IPS DF 6.9 (cell line): Measurements from ENCODE around the gene ONECUT3.
A peak's percentile ranks its signal among the peaks of the same experiment; 100 is the strongest.

Experiments used
- DNase-seq: peaks from one replicate; pipeline ENCODE4 v3.0.0-alpha.2; 2013; ENCODE audit warnings: low read depth, low spot score
- H3K27ac ChIP-seq: one replicate; pipeline ENCODE4 v1.5.1; 2013; ENCODE audit warnings: low read length, control low read depth
- H3K27me3 ChIP-seq: 2 replicates; pipeline ENCODE4 v1.6.1; 2013; ENCODE audit warnings: mild to moderate bottlenecking, low read length; ENCODE audit not compliant: control insufficient read depth, insufficient read depth
- H3K36me3 ChIP-seq: 2 replicates; pipeline ENCODE4 v1.6.1; 2013; ENCODE audit warnings: low read length; ENCODE audit not compliant: control insufficient read depth, insufficient read depth
- H3K4me1 ChIP-seq: 2 replicates; pipeline ENCODE4 v1.6.1; 2013; ENCODE audit warnings: low read length; ENCODE audit not compliant: control insufficient read depth, insufficient read depth
- H3K4me3 ChIP-seq: 2 replicates; pipeline ENCODE4 v1.5.1; 2013; ENCODE audit warnings: mild to moderate bottlenecking, low read length
- H3K9me3 ChIP-seq: 2 replicates; pipeline ENCODE4 v1.6.1; 2013; ENCODE audit warnings: low read length, inconsistent platforms; ENCODE audit not compliant: control insufficient read depth, insufficient read depth
- WGBS: extraction: QIAGEN DNeasy Blood & Tissue Kit; methylation state at CpG from one replicate; pipeline ENCODE4 v1.1.7; 2013; ENCODE audit warnings: mixed read lengths, missing lambda C conversion rate; ENCODE audit not compliant: insufficient read length, insufficient coverage; 5-methylcytosine and 5-hydroxymethylcytosine counted together

Gene ONECUT3

GRCh38 chr19:1736927-1737326 lies 16.4 kb upstream of the ONECUT3 start:
- H3K27ac ChIP-seq: no peak overlapping the region
- 0 out of 2 replicates have a peak, but pooled peaks cover 1% of the 10 kb centered on the region for H3K9me3 ChIP-seq
- no peak overlapping the region for H3K4me3 ChIP-seq
- H3K4me1 ChIP-seq: no peaks in the 10 kb centered on the region
- DNase-seq: no peak
- H3K36me3 ChIP-seq: no peaks in the 10 kb centered on the region
- no CpG with 5 or more reads among the region's 22 CpGs for WGBS
- no peaks in the 10 kb centered on the region for H3K27me3 ChIP-seq

DNA sequence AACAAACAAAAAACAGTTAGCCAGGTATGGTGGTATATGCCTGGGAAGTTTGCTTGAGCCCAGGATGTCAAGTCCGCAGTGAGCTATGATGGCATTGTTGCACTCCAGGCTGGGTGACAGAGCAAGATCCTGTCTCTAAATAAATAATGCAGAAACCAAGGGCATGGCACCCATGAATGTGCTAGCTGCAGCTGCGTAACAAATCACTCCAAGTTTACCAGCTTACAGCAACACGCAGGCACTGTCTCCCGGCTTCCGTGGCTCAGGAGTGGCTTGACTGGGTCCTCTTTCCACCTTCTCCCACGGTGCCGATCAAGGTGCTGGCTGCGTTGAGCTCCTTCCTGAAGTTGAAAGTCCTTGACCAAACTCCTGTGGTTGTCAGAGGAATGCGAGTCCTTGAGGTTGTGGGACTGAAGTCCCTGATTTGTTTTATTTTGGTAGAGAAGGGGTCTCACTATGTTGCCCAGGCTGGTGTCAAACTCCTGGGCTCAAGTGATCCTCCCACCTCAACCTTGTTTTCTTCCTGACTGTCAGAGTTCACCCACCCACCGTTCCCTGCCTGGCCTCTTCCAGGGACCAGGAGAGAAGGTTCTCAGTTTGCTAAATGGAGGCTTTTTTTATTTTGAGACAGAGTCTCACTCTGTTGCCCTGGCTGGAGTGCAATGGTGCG lies 13.2 kb upstream of the ONECUT3 start:
- no peak overlapping the region for H3K4me3 ChIP-seq
- no CpG with 5 or more reads among the region's 11 CpGs for WGBS

GRCh38 chr19:1742989-1743696 lies 10.2 kb upstream of the ONECUT3 start:
- H3K36me3 ChIP-seq: no peaks in the 10 kb centered on the region
- peaks cover 22% of the 10 kb centered on the region for H3K27me3 ChIP-seq
- H3K4me3 ChIP-seq: no peak overlapping the region
- no peak for DNase-seq
- 0 out of 2 replicates have a peak, but pooled peaks cover 1% of the 10 kb centered on the region for H3K9me3 ChIP-seq
- WGBS: no CpG with 5 or more reads among the region's 34 CpGs
- peaks cover 14% of the 10 kb centered on the region; the same call in 1 of the 2 replicates for H3K4me1 ChIP-seq
- H3K27ac ChIP-seq: no peak overlapping the region

More for the DNA sequence above, 13.2 kb upstream of the ONECUT3 start:
- Histone ChIP-seq H3K27me3 (peaks cover 3% of the 10 kb centered on the region; the same call in 1 of the 2 replicates), H3K36me3 (no peaks in the 10 kb centered on the region), H3K9me3 (0 out of 2 replicates have a peak, but pooled peaks cover 1% of the 10 kb centered on the region), H3K4me1 (peaks cover 5% of the 10 kb centered on the region; the same call in 1 of the 2 replicates), H3K27ac (no peak overlapping the region)
- DNase-seq: no peak

GRCh38 chr19:1744133-1744665 lies 9.1 kb upstream of the ONECUT3 start:
- H3K9me3 ChIP-seq: 0 out of 2 replicates have a peak, but pooled peaks cover 1% of the 10 kb centered on the region
- no CpG with 5 or more reads among the region's 10 CpGs for WGBS
- peaks cover 14% of the 10 kb centered on the region; the same call in 1 of the 2 replicates for H3K4me1 ChIP-seq
- H3K36me3 ChIP-seq: no peaks in the 10 kb centered on the region
- no peak for DNase-seq
- no peak overlapping the region for H3K27ac ChIP-seq
- peaks cover 32% of the 10 kb centered on the region for H3K27me3 ChIP-seq
- H3K4me3 ChIP-seq: no peak overlapping the region

- Histone ChIP-seq H3K4me3 (peak overlapping the region; percentile 3; the same call in 1 of the 2 replicates), H3K27ac (no peak overlapping the region), H3K9me3 (0 out of 2 replicates have a peak, but pooled peaks cover under 1% of the 10 kb centered on the region), H3K4me1 (peaks cover 14% of the 10 kb centered on the region; the same call in 1 of the 2 replicates), H3K27me3 (peaks cover 40% of the 10 kb centered on the region), H3K36me3 (no peaks in the 10 kb centered on the region)
- WGBS: no CpG with 5 or more reads among the region's 19 CpGs
- DNase-seq: no peak
Measured at GRCh38 chr19:1744822-1745563, 8.3 kb upstream of the ONECUT3 start.

DNA sequence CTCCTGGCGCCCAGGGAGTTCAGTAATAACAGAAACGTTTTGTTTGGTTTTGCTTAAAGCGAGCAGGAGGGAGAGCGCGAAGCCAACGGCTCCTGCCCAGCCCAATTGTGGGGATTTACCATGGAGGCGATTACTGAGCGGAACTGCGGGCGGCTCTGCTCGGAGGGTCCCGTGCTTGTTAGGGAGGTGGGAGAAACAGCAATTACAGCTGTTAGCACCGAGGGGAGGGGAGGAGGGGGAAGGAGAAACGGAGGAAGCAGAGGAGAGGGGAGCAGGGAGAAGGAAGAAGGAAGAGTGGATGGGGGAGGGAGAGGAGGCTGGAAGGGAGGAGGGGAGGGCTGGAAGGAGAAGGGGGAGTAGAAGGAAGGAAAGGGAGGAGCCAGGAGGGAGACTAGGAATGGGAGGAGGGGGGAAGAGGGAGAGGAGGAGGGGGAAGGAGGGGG lies 7.7 kb upstream of the ONECUT3 start:
- Histone ChIP-seq H3K4me3 (peak overlapping the region; percentile 30; the same call in 1 of the 2 replicates), H3K27ac (no peak overlapping the region), H3K36me3 (no peaks in the 10 kb centered on the region), H3K27me3 (peaks cover 46% of the 10 kb centered on the region), H3K4me1 (peaks cover 14% of the 10 kb centered on the region; the same call in 1 of the 2 replicates), H3K9me3 (no peaks in the 10 kb centered on the region)
- DNase-seq: no peak
- WGBS: no CpG with 5 or more reads among the region's 14 CpGs

DNA sequence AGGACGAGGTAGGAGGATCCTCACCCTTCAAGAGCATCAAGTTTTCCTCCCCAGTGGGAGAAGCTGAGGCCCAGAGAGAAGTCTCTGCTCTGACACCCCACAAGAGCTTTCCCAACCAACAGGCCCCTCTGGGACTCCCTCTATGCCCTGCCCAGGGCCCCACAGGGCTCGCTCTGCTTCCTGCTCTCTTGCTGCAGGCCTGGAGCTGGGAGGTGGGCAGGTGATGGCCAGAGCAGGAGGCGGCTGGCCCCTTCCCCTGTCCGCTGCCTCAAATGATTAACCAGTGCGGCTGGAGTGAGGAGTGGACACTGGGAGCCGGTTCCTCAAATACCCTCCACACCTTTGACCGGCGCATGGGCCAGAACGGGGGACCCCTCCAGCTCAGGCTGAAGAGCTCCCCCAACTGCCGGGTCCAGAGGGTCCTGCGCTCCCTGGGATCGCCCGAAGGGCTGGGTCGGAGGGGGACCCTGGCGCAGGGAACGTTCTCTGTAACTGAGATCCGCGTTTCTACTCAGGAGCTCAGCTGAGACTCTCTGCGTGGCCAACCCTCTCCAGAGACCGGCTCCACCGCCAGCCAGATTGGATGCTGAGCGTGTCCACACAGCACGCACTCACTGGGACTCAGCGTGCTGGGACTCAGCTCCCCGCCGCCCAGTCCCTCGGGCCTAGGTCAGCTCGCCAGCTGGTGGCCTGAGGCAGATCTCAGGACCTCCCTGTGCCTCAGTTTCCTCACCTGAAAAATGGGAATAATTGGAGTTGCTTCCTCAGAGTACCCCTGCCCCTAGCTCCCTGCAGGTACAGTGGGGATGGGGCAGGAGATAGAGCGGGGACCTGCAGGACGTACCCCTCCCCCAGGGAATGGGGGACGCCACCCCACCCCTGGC lies 6.7 kb upstream of the ONECUT3 start:
- peaks cover 14% of the 10 kb centered on the region; the same call in 1 of the 2 replicates for H3K4me1 ChIP-seq
- H3K4me3 ChIP-seq: no peak overlapping the region
- H3K27ac ChIP-seq: no peak overlapping the region
- peaks cover 57% of the 10 kb centered on the region for H3K27me3 ChIP-seq
- no CpG with 5 or more reads among the region's 31 CpGs for WGBS
- H3K36me3 ChIP-seq: no peaks in the 10 kb centered on the region
- DNase-seq: no peak
- no peaks in the 10 kb centered on the region for H3K9me3 ChIP-seq

GRCh38 chr19:1747285-1748114 lies 5.8 kb upstream of the ONECUT3 start:
- no peaks in the 10 kb centered on the region for H3K9me3 ChIP-seq
- H3K4me1 ChIP-seq: peaks cover 14% of the 10 kb centered on the region; the same call in 1 of the 2 replicates
- H3K4me3 ChIP-seq: peak overlapping the region; percentile 40; the same call in 1 of the 2 replicates
- no peaks in the 10 kb centered on the region for H3K36me3 ChIP-seq
- DNase-seq: no peak
- no CpG with 5 or more reads among the region's 22 CpGs for WGBS
- no peak overlapping the region for H3K27ac ChIP-seq
- H3K27me3 ChIP-seq: peaks cover 65% of the 10 kb centered on the region
